ENCODE results near the gene MAML3.

Gene MAML3

DNA sequence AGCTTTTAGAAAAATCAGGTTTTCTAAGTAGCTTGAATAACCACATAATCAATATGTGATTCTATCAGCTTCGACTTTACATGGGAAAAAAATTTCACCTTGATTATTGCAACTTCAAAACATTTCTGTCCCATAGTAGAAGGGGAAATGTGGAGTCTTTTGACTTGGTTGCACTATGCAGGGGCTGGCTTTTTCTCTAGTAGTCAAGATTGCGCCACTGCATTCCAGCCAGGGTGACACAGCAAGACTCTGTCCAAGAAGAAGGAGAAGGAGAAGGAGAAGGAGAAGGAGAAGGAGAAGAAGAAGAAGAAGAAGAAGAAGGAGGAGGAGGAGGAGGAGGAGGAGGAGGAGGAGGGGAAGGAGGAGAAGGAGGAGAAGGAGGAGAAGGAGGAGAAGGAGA lies 84.9 kb downstream of the MAML3 start:
- DNase-seq, result no peak

DNA sequence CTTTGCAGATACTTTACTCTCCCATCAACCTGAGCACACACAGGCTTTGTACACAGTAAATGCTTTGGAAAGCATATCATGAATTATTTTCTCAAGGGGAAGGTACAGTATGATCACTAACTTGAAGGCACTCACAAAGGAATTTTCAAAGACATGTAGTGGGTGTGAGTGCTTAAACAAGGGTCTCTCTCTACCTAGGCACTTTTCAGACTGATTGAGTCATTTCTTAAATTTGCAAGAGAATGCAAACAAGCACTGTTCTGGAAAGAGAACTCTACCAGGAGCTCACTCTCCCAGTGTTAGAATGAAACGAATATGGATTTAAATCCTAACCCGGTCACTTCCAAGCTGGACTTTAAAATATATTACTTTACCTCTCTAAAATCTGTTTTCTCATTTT lies 85.7 kb downstream of the MAML3 start:
- DNase-seq, result no peak

DNA sequence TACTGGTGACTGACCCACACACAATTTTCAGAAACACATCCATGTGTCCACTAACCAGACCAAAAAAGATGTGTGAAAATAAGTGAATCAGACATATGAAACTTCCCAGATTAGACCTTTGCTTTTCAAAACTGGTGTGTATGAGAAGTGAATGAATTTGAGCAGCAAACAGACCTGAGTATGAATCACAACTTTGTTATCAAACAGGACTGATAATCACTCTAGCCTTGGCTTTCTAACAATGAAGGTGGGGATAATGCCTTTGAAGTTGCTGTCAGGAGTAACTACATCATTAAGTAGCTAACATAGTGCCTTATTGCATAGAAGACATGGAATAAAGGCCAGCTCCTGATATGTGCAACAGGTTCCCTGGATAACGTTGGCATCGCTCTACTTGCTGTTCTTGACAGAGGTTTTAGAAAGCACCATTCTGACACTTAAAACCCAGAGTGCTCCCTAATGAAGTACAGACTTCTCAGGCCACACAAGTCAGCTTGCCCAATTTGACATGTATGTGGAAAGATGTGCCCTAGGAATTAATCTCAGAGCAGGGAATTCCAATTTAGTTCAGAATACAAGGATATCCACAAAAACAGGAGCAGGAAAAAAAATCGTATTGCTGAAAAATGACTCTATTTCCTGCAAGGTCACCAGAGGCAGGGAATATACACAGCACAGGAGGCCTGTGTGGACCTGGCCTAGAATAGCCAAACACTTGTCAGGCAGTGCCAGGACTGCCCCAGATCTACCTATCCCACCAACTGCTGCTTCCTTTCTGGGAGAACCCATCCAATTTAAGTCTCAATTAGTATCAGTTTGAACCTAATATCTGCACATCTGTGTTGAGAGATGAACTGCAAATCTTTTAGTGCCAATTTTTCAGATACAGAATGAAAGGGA lies 87.7 kb downstream of the MAML3 start:
- no peak for DNase-seq

DNA sequence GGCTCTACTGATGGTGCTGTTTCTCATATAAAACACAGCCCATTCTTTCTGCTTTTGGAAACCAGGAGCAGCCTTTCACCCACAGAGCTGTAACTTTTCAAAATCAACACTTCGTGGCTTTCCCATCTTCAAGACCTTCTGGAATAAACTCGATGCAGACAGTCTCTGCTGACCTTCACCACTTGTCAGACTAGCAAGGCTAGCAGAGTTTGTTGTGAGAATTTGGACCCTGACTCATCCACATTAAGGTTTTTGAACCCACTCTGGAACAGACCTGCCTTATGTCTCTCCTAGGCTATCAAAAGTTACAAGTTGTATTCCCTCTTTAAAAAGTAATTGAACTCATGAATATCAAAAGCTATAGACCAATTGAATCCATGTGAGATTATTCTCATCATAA lies 88.6 kb downstream of the MAML3 start:
- DNase-seq, result no peak

DNA sequence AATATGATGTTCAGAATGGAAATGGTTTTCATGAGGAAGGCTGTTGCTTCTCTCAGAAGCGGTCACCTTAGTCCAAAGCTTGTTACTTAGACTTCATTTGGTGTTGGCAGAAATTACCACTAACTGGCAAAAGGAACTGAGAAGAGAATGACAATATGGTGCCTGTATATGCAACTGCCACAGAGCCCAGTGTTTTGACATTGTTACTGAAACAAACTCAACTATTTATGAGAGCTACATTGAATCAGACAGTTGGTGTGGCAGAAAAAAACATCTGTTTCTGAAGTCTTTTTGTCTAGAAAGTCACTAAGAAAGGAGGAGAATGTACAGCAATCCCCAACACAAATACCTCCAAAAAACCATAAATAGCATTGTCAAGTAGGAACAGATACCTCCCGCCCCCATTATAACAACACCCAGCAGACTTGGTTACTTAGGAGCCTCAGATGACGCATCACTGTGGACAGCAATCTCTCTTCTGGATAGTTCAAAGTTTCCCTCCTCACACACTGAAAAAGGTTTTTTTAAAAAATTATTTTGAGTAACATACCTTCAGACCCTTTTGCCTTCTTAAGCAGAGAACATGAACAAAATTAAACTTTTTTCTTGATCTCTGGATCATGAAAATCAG lies 92.2 kb downstream of the MAML3 start:
- no peak for DNase-seq

DNA sequence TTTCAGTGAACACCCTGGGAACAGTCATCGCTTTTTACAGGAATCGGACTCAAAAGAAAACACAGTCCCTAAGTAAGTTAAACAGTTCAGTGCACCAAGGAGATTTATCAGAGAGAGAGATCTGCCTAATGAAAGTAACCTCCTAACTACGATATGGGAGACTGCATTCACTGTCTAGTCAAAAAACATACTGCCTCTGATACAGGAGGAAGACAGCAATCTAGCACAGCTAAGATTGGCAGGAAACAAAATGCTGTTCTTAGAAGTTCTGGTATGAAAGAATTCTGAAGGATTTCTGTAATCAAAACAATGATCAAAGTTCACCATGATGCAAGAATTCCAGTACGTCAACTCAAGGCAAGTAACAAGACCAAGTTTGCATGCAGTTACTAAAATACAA lies 92.8 kb downstream of the MAML3 start:
- DNase-seq, result no peak

DNA sequence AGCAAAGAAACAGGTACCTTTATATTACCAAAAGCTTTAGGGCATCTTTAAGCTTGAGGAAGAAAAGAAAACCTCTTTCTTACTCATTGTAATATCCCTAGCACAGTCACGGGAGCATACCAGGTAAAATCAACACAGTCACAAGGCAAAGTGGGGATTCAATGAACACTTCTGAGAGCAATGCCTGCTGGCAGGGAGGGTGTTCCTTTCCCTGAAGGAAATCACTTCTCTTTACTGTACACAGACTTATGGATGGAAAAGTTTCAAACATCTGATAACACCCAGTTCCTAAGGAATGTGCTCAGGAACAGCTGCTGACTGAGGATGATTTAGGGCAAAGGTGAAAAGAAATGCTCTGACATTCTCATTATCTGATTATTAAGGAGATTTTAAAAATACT lies 94.8 kb downstream of the MAML3 start:
- DNase-seq, result no peak

DNA sequence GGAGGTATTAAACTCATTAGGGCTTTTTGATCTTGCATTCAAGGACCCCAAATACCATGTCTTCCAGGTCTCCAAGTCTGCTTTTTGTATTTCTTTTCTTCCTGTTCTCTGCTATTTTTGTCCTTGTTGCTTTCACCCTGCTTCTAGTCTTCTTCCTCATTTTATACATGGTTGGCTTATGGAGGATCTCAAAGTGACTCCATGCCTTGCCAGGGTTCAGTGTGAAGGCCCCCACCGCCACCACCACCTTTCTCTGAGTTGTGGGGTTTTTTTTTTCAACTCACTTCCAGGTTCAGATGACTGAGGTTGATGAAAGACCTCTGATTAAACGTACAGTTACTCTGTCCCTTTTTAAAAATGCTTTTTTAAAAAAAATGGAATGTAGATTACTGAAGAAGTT lies 96.3 kb downstream of the MAML3 start:
- no peak for DNase-seq

DNA sequence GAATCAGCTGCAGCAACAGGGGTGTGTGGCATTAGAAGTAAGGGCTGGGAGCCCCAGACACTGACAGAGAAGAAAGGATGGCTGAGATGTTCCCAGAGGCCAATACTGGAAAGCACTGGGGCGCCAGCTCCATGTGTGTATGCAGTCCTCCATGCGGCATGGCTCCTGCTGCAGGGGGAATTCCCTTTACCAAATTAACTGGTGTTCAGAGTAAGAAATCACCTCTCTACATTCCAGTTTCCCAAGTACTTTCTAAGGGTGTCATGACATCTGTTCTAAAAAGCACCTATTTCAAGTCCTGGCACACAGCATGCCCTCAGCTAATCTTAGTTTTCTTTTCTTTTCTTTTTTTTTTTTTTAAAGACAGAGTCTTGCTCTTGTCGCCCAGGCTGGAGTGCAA lies 98.0 kb downstream of the MAML3 start:
- no peak for DNase-seq

DNA sequence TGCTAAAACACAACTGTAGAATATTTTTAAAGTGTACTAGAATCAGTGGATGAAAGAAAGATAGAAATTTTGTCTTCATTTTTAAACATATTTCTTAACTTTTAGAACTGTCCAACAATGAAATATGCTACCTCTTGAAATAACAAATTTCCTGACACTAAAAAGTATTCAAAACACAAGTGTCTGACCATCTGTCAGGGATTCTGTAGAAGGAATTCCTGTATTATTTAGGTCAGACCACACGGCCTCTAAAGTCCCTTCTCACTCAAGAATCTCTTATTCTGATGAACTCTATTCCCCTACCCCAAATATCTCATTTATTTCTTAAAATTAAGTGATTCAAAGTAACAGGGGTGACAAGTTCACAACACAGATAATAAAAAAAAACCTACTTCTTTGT lies 99.1 kb downstream of the MAML3 start:
- DNase-seq, result no peak

DNA sequence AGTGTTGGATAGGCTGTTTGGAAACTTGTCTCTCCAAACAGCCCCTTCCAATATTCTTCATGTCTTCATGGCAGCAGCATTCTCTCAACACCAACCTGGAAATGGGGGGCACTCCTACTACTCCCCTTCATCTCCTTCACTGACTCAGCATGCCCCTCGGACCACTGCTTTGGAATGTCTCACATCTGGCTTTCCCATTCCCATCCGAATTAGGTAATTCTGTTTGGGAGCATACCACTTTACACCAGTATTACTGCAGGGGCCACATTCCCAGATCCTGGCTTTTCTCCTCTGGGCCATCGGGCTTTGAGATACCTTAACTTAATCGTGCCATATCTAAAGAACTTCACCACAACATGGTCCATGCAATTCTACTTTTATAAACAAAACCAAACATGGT lies 100.8 kb downstream of the MAML3 start:
- no peak for DNase-seq

DNA sequence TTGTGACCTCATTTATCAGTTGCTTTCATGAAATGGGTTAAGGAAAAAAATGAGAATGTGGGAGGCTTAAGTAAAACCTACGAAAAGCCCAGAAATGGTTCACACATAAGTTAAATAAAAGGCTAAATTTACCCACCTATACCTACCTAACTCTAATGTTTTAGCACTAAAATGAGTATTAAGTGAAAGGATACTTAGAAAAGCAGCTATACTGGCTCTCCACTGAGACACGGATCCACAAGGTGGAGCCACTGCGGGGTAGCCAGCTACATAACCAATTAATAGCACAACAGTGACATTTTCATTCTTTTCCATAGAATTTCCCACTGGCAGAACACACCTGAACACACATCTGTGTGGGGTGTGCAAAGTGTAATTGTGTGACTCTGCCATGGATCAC lies 101.9 kb downstream of the MAML3 start:
- DNase-seq, result peak; percentile 39

DNA sequence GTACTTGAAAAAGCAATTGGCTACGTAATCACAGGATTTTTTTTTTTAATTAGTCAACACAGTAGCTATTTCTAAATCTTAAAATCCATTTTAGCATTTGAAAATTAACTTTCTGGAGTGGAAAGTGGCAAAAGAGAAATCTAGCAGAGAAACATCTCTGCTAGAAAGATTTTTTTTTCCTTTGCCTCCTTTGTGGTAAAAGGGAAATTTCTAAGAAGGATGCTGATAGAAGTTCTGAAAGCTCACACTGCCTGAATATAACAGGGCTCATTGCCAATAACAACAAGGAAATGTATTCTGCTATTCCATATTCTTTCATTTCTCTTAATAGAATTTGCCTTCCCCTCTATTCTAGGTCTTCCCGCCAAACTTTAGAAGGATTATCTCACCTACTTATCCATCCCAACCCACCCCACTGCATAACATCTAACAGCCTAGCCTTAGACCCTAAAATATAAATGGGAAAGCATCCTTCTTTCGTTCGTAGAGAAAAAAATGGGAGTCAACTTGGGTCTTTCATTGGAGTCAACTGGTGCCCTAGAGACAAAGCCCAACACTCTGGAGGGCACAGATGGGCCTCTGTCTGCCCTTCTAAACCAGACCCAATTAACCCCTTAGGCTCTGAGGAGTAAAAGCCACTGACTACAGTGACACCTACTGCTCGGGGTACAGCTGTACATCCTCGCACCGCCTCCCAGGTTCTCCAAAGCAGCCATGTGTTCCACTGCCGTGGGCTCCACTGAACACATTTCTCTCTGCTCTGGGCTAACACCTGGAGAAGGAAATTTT lies 103.9 kb downstream of the MAML3 start:
- DNase-seq, result peak; percentile 82

DNA sequence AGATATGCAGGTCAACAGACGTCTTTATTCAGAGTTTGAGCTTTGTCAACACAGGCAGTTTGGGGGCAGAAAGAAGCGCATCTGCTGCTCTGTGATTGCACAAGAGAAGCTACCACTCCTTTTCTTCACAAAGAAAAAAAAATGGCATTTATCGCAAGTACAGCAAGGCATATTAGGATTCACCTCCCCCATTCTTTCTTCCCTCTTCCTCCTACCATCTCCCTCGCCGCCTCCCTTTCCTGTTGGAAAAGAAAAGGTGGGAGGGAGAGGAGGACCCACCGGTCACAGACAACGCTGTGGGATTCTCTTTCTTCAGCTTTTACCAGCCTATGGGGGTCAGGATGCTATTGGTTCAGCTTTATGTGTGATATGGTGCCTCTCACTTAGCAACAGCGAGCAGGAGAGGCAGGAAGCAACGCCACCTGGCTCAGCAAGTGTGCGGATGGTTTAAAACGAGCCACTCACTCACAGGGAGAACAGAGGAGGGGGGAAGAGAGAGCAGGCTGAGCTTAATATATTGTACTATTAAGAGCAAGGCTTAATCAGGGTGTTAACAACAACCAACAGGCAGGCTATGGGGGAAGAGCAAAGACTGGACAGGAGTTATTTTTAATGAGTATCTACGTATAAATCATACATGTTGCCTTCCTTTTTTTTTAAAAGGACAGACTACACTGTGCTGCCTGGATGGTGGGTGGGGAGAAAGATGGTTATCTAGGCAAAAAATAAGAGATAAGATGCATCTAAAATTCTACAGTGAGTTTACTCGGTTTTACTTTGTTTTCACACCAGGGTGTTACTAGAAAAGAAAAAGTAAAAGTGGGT lies 104.7 kb downstream of the MAML3 start:
- DNase-seq, result peak; percentile 95

DNA sequence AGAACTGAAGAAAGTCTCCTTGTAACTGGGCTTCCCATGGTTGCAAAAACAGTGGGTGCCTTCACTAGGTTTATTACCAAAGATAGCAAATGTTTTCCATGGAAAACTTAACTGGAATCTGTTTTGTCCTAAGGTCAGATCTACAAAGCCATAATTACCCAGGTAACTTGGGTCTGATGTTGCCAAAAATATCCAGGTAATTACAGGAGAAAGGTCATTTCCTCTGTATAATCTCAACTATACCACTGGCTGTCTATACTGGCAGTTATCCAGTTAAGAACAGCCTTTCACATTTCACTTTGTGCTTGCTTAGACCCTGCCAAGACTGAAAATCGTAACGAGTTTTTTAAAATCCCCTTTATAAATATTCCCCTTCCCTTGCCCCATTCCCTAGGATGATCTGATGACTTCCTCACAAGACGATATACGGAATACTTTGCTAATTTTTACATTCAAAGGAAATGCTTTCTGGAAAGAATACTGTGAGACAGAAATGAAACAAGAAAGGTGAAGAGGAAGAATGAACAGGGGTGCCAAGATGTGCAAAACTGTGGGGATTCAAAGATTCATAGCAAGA lies 105.5 kb downstream of the MAML3 start:
- DNase-seq, result peak; percentile 60

DNA sequence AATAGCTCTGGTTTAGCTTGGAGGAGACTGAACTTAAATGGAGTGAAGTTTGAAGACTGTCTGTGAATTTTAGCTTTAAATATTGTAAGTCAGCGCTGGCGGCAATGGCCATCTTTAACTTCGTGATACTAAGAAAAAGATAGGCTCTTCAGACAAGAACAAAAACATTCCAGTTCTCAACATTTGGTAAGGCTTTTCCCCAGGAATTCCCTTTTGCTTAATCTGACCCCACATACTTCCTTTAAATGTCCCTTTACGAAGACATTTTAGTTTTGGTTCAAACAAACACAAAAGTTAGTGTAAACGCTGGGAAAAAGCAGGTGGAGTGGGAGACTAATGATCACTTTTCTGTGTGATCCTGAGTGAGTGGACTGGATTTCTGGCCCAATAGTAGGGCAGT lies 106.2 kb downstream of the MAML3 start:
- DNase-seq, result no peak

DNA sequence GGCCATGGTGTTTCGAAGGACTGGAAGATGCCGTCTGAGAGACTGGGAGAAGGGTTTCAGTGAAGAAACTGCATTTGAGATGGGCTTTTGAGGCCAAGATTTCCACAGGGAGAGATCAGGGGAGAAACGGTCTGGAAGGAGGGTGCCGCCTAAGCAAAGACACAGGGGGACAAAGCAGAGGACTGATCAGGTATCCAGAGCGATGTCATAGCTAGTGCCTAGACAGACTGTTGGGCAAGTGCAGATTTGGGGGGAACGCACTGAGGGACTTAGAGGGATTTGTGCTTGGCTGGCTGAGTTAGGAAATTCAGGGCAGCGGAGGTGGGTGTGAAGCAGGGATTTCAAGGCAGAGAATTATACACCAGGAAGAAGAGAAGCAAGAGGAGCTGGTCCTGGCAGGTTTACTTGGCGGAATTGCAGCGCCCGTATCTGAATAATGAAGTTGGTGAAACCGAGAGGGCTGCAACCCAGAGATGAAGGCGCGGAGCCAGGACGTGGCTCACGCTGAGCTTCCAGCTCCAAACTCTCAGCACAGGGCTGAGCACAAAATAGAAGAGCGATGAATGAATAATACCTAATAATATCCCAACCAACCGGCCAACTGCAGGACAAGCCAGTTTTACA lies 106.9 kb downstream of the MAML3 start:
- no peak for DNase-seq

DNA sequence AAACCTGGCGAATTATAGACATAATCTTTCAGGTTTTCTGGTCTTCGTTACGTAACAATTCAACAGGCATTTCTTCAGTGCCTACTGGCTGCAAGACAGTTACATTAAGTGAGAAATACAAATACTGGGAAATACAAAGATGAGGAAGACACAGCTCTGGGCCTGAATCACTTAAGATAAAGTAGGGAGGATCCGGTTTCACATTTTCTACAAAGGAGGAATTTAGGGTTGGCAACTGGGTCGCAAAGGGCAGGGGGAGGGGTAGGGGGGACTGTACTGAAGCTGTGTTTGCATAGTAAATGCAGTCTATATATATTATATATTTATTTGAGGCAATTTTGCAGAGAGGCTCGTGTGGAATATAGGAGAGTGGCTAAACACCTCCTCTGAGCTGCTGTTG lies 107.4 kb downstream of the MAML3 start:
- DNase-seq, result peak; percentile 18

DNA sequence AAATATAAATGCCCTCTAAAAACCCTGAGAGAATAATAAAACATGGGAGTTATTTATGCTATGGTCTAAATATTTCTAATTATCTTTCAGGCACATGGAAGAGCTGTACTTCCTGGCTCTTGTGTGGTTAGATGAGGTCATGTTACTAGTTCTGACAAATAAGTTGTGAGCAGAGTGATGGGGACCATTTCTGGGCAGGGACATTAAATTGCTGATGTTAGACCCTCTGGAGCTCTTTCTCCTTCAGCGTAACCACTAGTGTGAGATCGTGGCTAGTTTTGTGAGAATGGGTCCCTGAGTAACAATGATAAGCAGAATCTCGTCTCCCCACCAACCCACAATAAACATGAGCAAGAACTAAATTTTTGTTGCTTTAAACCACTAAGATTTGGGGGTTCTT lies 108.0 kb downstream of the MAML3 start:
- DNase-seq, result no peak

DNA sequence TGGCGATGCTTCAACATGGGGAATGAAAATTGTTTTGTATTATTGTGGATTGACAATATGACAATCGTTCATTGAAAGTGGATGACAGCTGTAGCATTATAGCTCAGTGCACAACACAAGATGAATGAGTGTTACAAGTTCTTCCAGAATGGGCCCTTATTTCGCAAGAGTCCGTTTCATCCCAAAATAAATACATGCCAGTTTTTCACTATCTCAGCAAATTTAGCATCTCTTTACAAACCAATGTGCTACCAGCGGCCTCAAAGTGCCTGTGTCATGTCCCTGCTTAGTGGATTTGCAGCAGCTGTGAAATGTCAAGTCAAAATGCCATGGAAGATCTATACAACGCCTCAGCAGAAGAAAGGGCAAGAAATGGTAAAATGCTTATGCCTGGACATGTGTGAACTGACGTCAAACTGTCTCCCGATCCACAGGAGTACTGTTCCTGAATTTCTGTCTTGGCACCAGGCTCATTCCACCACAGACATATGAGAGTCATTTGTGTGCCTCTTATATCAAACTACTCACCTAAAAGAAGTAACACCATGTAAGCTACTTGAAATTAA lies 109.6 kb downstream of the MAML3 start:
- no peak for DNase-seq

DNA sequence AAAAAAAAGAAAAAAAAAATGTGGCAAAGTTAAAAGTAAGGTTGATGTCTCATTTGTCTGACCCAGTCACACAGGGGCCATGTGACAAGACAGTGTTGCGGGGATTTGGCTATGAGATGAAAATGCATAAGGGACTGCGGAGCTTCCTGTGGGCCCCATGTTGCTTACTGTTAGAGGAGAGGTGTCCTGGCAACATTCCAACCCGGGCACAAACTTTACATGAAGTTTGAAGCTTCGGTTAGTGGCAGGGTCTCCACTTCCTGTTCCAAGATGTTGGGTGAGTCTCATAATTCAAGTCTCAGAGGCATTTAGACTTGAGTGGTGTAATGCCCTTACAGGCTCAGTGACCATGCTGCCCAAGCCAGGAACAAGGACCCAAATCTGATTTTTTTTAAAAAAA lies 111.3 kb downstream of the MAML3 start:
- DNase-seq, result no peak

All from NCI-H146 (cell line).